ENCODE data around the gene MCM5.
"Not testable (repeated sequence)": the region's sequence is repeated elsewhere in the genome, so short reads cannot be mapped to it uniquely, and the experiment has no call there.

Gene MCM5

DNA sequence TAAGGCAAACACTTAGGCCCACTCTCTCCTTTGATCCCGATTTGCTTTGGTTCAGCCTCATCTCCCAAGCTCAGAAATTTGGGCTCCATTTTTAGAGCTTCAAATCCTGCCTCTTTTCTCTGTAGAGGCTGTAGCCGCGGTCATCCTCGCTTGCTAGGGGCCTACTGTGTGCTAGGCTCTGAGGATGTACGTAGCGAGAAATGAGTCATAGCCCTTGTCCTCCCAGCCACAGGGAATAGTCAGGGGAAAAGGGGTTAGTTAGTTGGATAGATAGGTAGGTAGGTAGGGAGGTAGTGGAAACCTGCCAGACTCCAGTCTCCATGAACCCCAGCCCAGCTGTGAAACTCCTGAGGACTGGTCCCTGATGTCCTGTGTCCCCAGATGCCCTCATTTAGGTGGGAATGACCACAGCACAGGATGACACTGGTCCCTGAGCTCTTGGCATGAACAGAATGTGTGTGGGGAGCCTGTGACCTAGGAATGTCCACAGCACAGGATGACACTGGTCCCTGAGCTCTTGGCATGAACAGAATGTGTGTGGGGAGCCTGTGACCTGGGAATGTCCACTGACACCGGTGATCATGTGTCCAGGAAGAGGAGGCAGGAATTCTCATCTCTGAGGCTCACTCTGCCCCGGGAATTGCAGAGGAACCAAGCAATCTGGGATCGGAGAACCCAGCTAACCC lies 40.4 kb upstream of the MCM5 start:
- TF ChIP-seq, protein P1, sequence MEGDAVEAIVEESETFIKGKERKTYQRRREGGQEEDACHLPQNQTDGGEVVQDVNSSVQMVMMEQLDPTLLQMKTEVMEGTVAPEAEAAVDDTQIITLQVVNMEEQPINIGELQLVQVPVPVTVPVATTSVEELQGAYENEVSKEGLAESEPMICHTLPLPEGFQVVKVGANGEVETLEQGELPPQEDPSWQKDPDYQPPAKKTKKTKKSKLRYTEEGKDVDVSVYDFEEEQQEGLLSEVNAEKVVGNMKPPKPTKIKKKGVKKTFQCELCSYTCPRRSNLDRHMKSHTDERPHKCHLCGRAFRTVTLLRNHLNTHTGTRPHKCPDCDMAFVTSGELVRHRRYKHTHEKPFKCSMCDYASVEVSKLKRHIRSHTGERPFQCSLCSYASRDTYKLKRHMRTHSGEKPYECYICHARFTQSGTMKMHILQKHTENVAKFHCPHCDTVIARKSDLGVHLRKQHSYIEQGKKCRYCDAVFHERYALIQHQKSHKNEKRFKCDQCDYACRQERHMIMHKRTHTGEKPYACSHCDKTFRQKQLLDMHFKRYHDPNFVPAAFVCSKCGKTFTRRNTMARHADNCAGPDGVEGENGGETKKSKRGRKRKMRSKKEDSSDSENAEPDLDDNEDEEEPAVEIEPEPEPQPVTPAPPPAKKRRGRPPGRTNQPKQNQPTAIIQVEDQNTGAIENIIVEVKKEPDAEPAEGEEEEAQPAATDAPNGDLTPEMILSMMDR (IDR thresholded peaks at IDR 0.05; ENCODE audit: low read depth, low read length), result no peak
- DNase-seq (ENCODE audit: extremely low read depth, low read depth), result no peak

DNA sequence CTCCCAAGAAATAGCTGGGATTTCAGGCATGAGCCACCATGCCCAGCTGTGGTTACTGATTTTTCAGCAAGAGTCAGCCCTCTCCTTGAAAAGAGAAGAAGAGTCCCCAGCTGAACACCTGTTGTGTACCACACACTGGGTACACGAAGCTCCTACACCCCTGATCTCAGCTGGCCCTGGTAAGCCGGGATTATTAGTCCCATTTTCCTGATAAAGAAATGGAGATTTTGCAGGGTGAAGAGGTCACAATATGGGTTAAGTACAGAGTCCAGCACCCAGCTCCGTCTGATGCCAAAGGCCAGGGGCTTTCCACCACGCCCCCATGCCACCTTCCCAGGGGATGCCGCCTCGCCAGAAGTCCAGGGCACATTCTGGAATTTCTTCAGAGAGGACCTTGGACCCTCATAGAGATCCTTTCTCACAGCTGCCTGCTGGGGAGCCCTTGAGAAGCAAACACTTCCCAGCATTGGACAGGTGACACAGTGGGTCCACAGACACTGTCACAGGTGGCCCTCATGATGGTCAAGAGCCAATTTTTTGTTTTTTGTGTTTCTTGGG lies 38.9 kb upstream of the MCM5 start:
- TF ChIP-seq, protein P1 (IDR thresholded peaks at IDR 0.05; ENCODE audit: low read depth, low read length), result no peak
- no peak for DNase-seq (ENCODE audit: extremely low read depth, low read depth)

DNA sequence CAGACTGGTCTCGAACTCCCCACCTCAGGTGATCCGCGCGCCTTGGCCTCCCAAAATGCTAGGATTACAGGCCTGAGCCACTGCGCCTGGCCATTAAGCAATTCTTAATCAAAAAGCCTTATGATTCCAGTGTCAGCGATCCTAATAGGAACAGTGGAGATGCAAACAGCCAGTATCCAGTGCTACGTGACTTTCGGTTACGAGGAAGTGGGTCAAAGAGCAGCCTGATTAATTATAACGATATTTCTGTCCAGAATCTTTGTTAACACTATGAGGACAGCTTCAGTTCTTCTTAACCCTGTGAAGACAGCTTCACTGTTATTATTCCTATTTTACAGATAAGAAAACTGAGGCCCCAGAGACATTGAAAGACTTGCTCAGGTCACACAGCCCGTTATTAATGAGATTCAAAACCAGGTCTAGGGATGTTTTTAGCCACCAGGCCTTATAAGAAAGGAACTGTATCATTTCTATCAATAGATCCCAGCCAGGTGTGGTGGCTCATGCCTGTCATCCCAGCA lies 36.3 kb upstream of the MCM5 start:
- DNase-seq (ENCODE audit: extremely low read depth, low read depth), result no peak
- TF ChIP-seq, protein P1 (IDR thresholded peaks at IDR 0.05; ENCODE audit: low read depth, low read length), result no peak

DNA sequence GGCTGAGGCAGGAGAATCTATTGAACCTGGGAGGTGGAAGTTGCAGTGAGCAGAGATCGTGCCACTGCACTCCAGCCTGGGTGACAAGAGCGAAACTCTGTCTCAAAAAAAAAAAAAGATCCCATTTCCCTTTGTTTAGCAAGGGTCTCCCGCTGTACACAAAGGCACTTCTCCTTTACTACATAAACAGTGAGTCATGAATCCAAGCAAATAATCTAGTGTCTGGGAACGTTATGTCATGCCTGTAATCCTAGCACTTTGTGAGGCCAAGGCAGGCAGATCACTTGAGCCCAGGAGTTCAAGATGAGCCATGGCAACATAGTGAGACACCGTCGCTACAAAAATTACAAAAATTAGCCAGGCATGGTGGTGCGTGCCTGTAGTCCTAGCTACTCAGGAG lies 35.7 kb upstream of the MCM5 start:
- DNase-seq (ENCODE audit: extremely low read depth, low read depth), result not testable (repeated sequence)

DNA sequence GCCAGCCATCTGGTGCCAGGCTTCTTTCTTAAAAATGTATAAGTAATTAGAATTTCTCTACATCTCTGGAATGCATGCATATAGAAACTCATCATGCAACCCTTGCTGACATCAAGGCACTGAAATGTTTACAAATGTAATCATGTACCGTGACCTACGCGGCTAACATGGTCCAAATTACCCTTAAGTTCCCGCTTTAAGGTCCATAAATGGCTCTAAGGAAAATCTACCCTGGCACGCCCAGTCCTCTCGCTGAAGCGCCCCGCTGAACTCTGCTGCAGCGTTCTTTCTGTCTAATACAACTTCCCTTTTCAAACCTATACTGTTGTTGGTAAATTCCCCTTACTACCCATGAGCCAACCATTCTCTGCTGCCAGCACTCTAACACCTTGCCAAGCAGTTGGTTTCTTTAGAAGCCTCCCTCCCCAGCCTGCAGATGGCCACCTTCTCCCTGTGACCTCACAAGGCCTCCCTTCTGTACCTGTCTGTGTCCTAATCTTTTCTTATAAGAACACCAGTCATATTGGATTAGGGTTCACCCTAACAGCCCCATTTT lies 32.5 kb upstream of the MCM5 start:
- no peak for DNase-seq (ENCODE audit: extremely low read depth, low read depth)
- TF ChIP-seq, protein P1 (IDR thresholded peaks at IDR 0.05; ENCODE audit: low read depth, low read length), result no peak

DNA sequence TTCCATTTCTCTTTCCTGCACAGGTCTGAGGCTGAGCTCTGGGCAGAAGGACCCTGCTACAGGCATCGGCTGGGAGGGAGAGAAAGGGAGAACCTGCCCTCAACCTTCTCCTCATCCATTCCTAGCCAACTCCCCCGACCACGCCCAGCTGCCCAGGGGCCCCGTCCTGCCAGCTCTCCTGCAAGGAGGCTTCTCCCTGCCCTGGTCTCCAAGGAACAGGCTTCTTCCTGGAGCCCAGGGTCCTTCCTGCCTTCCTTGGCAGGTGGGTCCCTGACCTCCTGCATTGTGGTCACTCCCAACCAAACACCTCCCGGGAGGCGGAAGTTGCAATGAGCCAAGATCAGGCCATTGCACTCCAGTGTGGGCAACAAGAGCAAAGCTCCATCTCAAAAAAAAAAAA lies 31.6 kb upstream of the MCM5 start:
- TF ChIP-seq, protein P1 (IDR thresholded peaks at IDR 0.05; ENCODE audit: low read depth, low read length), result no peak
- DNase-seq (ENCODE audit: extremely low read depth, low read depth), result no peak

DNA sequence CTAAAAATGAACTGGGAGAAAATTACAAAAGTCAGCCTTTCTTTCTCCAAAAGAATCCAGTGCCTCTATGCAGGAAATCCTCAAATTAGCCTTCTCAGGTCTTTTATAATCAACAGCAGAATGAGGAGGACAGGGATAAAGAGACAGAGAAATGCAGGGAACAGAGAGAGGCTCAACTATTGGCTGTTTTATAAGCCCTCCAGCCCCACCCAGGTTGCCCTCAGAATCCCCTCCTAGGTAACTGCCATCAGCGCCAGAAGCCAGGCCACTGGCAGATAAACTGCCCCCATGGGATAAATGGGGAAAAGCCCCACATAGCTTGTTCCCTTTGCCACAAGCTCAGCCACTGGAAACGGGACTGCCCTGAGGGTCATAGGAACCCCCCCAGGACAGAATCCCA lies 29.9 kb upstream of the MCM5 start:
- DNase-seq (ENCODE audit: extremely low read depth, low read depth), result no peak
- TF ChIP-seq, protein P1 (IDR thresholded peaks at IDR 0.05; ENCODE audit: low read depth, low read length), result no peak

Data from AG09319 (cell line).